PC-9 (cell line): ENCODE results near the gene EDAR.

ENCODE experiments used
- EZH2 ChIP-seq: fragments of 200-600 bp; sonication (generic); IDR thresholded peaks from 2 replicates; pipeline ENCODE4 v1.8.0; 2017; ENCODE audit warnings: antibody characterized with exemption, low read depth
- TF ChIP-seq, protein P1 (sequence below): fragments of 200-600 bp; sonication (generic); conservative IDR thresholded peaks from 2 replicates; pipeline ENCODE4 v1.6.1; 2017; ENCODE audit warnings: mixed run types, antibody characterized with exemption, mild to moderate bottlenecking, moderate library complexity

DNA sequence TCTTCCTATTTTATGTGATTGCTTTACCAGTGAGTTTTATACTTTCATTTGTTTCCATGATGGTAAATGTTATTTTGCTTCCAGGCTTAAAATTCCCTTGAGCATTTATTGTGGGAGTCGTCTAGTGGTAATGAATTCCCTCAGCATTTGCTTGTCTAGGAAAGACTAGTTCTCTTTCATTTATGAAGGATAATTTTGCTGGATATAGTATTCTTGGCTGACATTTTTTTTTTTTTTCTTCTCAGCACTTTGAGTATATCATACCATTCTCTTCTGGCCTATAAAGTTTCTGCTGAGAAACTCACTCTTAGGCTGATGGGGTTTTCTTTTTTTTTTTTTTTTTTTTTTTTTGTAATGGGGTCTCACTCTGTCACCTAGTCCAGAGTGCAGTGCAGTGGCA is 99.1 kb downstream of the EDAR start:
- TF ChIP-seq, protein P1, sequence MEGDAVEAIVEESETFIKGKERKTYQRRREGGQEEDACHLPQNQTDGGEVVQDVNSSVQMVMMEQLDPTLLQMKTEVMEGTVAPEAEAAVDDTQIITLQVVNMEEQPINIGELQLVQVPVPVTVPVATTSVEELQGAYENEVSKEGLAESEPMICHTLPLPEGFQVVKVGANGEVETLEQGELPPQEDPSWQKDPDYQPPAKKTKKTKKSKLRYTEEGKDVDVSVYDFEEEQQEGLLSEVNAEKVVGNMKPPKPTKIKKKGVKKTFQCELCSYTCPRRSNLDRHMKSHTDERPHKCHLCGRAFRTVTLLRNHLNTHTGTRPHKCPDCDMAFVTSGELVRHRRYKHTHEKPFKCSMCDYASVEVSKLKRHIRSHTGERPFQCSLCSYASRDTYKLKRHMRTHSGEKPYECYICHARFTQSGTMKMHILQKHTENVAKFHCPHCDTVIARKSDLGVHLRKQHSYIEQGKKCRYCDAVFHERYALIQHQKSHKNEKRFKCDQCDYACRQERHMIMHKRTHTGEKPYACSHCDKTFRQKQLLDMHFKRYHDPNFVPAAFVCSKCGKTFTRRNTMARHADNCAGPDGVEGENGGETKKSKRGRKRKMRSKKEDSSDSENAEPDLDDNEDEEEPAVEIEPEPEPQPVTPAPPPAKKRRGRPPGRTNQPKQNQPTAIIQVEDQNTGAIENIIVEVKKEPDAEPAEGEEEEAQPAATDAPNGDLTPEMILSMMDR: no peak
- TF ChIP-seq EZH2: no peak
